ENCODE measurements around the gene VKORC1L1. TPM values are rescaled to one million over a fixed set of nuclear protein-coding genes. Genes with fewer than 3 reads are reported as not detected.
A peak's percentile ranks its signal among the peaks of the same experiment; 100 is the strongest.
"Not testable (repeated sequence)": the region's sequence is repeated elsewhere in the genome, so short reads cannot be mapped to it uniquely, and the experiment has no call there.

VKORC1L1 gene
- total and polyA plus RNA-seq, 9 of the 15 experiments (the other 6 are each of a cell fraction or from before 2014, with no cell fraction given) = 6.8 to 36.5 (median 19.3) TPM

DNA sequence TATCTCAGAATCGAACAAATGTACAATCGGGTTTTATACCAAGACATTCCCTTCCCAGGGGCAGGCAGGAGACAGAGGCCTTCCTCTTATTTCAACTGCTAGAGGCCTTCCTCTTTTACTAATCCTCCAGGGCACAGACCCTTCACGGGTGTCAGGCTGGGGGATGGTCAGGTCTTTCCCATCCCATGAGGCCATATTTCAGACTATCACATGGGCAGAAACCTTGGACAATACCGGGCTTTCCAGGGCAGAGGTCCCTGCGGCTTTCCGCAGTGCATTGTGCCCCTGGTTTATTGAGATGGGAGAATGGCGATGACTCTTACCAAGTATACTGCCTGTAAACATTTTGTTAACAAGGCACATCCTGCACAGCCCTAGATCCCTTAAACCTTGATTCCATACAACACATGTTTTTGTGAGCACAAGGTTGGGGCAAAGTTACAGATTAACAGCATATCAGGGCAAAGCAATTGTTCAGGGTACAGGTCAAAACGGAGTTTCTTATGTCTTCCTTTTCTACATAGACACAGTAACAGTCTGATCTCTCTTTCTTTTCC lies 132.3 kb downstream of the VKORC1L1 start:
- POLR2A ChIA-PET; H3K4me1 ChIP-seq (replicated peaks in 1 of 2; ENCODE audit: control insufficient read depth in 2 of 2, insufficient read depth in 2 of 2, low read length in 2 of 2); H3K27me3 ChIP-seq (ENCODE audit: control insufficient read depth in 2 of 2, insufficient read depth in 2 of 2, low read length in 2 of 2); intact Hi-C loops (cut with micrococcal nuclease); BruUV-seq (replicated peaks); H3K4me3 ChIP-seq; in situ Hi-C loops (cut with MboI); ATAC-seq; H3K9me1 ChIP-seq (ENCODE audit: control insufficient read depth, insufficient read depth, low read length); H3K27ac ChIP-seq (ENCODE audit: extremely low read depth, low read depth, low read length); DNase-seq (ENCODE audit: extremely low read depth in 1 of 4, low spot score in 3 of 4); CTCF ChIA-PET (ENCODE audit: low intra/inter-chr PET ratio); H3K36me3 ChIP-seq (ENCODE audit: control insufficient read depth, insufficient read depth, low read length); H3K79me2 ChIP-seq (ENCODE audit: control insufficient read depth, insufficient read depth, low read length); H3K4me2 ChIP-seq (ENCODE audit: insufficient read depth, low read length); H4K20me1 ChIP-seq (replicated peaks; ENCODE audit: control insufficient read depth, insufficient read depth, low read length); H3K9me3 ChIP-seq (replicated peaks; ENCODE audit: control insufficient read depth, insufficient read depth, low read depth, low read length); H3K9ac ChIP-seq (ENCODE audit: insufficient read depth in 1 of 2, low read depth in 2 of 2, low read length in 2 of 2); FAIRE-seq: not testable (repeated sequence)
- TF ChIP-seq SPI1 (IDR thresholded peaks at IDR 0.05; ENCODE audit: borderline replicate concordance, low read depth, low read length) = peak; percentile 85
- H2AFZ ChIP-seq (ENCODE audit: low read depth, low read length) = peak overlapping the region; percentile 70
- WGBS (ENCODE audit: insufficient coverage, low coverage, missing lambda C conversion rate) = 45% methylated on average over 8 of the region's 8 CpGs

DNA sequence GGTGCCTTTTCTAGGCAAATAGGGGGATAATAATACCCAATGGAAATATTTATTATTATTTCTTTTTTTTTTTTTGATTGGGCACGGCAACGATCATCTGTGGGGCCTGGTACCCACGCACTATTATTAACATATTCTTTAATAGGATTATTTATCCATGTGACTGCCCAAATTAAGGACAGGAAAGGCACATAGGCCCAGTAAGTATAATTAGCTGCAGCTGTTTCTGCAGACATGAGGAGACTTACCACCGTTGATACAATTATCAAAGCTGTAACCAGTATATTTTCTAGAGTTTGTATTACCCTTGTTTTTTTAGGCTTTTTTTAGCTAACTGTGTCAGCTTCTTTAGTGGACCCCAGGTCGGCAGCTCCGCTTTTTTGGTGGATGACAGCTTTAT lies 134.4 kb downstream of the VKORC1L1 start:
- H3K9ac ChIP-seq (ENCODE audit: insufficient read depth in 1 of 2, low read depth in 2 of 2, low read length in 2 of 2) = no peak overlapping the region
- no peaks in the 10 kb centered on the region for H3K9me3 ChIP-seq (replicated peaks; ENCODE audit: control insufficient read depth, insufficient read depth, low read depth, low read length)
- H3K79me2 ChIP-seq (ENCODE audit: control insufficient read depth, insufficient read depth, low read length) = no peaks in the 10 kb centered on the region
- intact Hi-C loops (cut with micrococcal nuclease) = no loop called here
- no peaks in the 10 kb centered on the region for H3K36me3 ChIP-seq (ENCODE audit: control insufficient read depth, insufficient read depth, low read length)
- no peaks in the 10 kb centered on the region; a peak in 1 of 5 replicates for H3K27me3 ChIP-seq (ENCODE audit: control insufficient read depth in 2 of 2, insufficient read depth in 2 of 2, low read length in 2 of 2)
- H2AFZ ChIP-seq (ENCODE audit: low read depth, low read length) = 0 out of 2 replicates have a peak overlapping the region, but pooled peaks have one; percentile 53
- no peak for DNase-seq (ENCODE audit: extremely low read depth in 1 of 4, low spot score in 3 of 4)
- H3K9me1 ChIP-seq (ENCODE audit: control insufficient read depth, insufficient read depth, low read length) = no peaks in the 10 kb centered on the region
- ChIA-PET CTCF (ENCODE audit: low intra/inter-chr PET ratio) (no interaction called here), POLR2A (no interaction called here)
- H3K4me2 ChIP-seq (ENCODE audit: insufficient read depth, low read length) = no peak overlapping the region
- WGBS (ENCODE audit: insufficient coverage, low coverage, missing lambda C conversion rate) = 53% methylated on average over 6 of the region's 6 CpGs
- H3K27ac ChIP-seq (ENCODE audit: extremely low read depth, low read depth, low read length) = no peak overlapping the region
- no TSS peak for BruUV-seq (replicated peaks)
- H3K4me3 ChIP-seq = no peak overlapping the region
- H3K4me1 ChIP-seq (replicated peaks in 1 of 2; ENCODE audit: control insufficient read depth in 2 of 2, insufficient read depth in 2 of 2, low read length in 2 of 2) = 0 out of 5 replicates have a peak, but pooled peaks cover 0 to 3% of the 10 kb centered on the region in 2 experiments
- FAIRE-seq = no peak
- in situ Hi-C loops (cut with MboI) = no loop called here
- ATAC-seq = no peak
- TF ChIP-seq CHCHD3 (CRISPR knock-in tag; IDR thresholded peaks at IDR 0.05) (no peak), LCOR (CRISPR knock-in tag; IDR thresholded peaks at IDR 0.05) (no peak), FUS (optimal IDR thresholded peaks at IDR 0.05; ENCODE audit: low read depth, low read length) (no peak)
- H4K20me1 ChIP-seq (replicated peaks; ENCODE audit: control insufficient read depth, insufficient read depth, low read length) = no peaks in the 10 kb centered on the region

Small RNA genes lying within 50 kb of the gene (small RNA-seq; reads per million reads assigned to genes)
- gene AC073261.1 (not detected), gene RNU6-973P (not detected)

Other genes with a start within 250 kb of the VKORC1L1 start
- gene GUSB, start 109.1 kb downstream of the VKORC1L1 start, total RNA-seq (2014; rRNA removed) = 50.2 and 52.1 TPM in 2 replicates
- 42.0 and 45.8 TPM in 2 replicates for gene GUSB, start 109.1 kb downstream of the VKORC1L1 start, total RNA-seq (2014; rRNA removed; fragmentation: Illumina TruSeq; extraction: Trizol)
- gene GUSB, start 109.1 kb downstream of the VKORC1L1 start, total RNA-seq (2015; rRNA removed; fragmentation: Illumina TruSeq; extraction: Trizol) = 57.6 and 60.1 TPM in 2 replicates
- 89.4 and 101 TPM in 2 replicates for gene GUSB, start 109.1 kb downstream of the VKORC1L1 start, total RNA-seq (2021)
- gene GUSB, start 109.1 kb downstream of the VKORC1L1 start, polyA plus RNA-seq (2011; rRNA removed) = 71.2 and 76.6 TPM in 2 replicates
- 79.5 and 81.8 TPM in 2 replicates for gene GUSB, start 109.1 kb downstream of the VKORC1L1 start, polyA plus RNA-seq (2014; fragmentation: Illumina TruSeq; extraction: Trizol)
- gene GUSB, start 109.1 kb downstream of the VKORC1L1 start, polyA plus RNA-seq (2014; fragmentation: Nextera tagmentation; extraction: Ambion mirVana) = 10 to 100 TPM; 22.7 to 24.2 TPM
- gene GUSB, start 109.1 kb downstream of the VKORC1L1 start, polyA plus RNA-seq (2014; rRNA removed) = 80.9 and 102 TPM in 2 replicates
- 67.0 and 70.1 TPM in 2 replicates for gene ASL, start 202.7 kb downstream of the VKORC1L1 start, total RNA-seq (2014; rRNA removed)
- gene ASL, start 202.7 kb downstream of the VKORC1L1 start, total RNA-seq (2014; rRNA removed; fragmentation: Illumina TruSeq; extraction: Trizol) = 10.8 and 19.3 TPM in 2 replicates
- 27.8 and 28.7 TPM in 2 replicates for gene ASL, start 202.7 kb downstream of the VKORC1L1 start, total RNA-seq (2015; rRNA removed; fragmentation: Illumina TruSeq; extraction: Trizol)
- gene ASL, start 202.7 kb downstream of the VKORC1L1 start, total RNA-seq (2021) = 58.3 and 58.6 TPM in 2 replicates
- 34.6 and 41.4 TPM in 2 replicates for gene ASL, start 202.7 kb downstream of the VKORC1L1 start, polyA plus RNA-seq (2011; rRNA removed)
- 33.3 and 49.0 TPM in 2 replicates for gene ASL, start 202.7 kb downstream of the VKORC1L1 start, polyA plus RNA-seq (2014; fragmentation: Illumina TruSeq; extraction: Trizol)
- 1 to 10 TPM; 2.6 to 5.5 TPM for gene ASL, start 202.7 kb downstream of the VKORC1L1 start, polyA plus RNA-seq (2014; fragmentation: Nextera tagmentation; extraction: Ambion mirVana)
- 57.7 and 61.4 TPM in 2 replicates for gene ASL, start 202.7 kb downstream of the VKORC1L1 start, polyA plus RNA-seq (2014; rRNA removed)
- 46.7 and 51.4 TPM in 2 replicates for gene CRCP, start 241.8 kb downstream of the VKORC1L1 start, total RNA-seq (2014; rRNA removed)
- gene CRCP, start 241.8 kb downstream of the VKORC1L1 start, total RNA-seq (2014; rRNA removed; fragmentation: Illumina TruSeq; extraction: Trizol) = 43.0 and 44.2 TPM in 2 replicates
- gene CRCP, start 241.8 kb downstream of the VKORC1L1 start, total RNA-seq (2015; rRNA removed; fragmentation: Illumina TruSeq; extraction: Trizol) = 51.9 and 55.0 TPM in 2 replicates
- 43.0 and 43.4 TPM in 2 replicates for gene CRCP, start 241.8 kb downstream of the VKORC1L1 start, total RNA-seq (2021)
- 28.6 and 41.0 TPM in 2 replicates for gene CRCP, start 241.8 kb downstream of the VKORC1L1 start, polyA plus RNA-seq (2011; rRNA removed)
- gene CRCP, start 241.8 kb downstream of the VKORC1L1 start, polyA plus RNA-seq (2014; fragmentation: Illumina TruSeq; extraction: Trizol) = 45.3 and 58.3 TPM in 2 replicates
- gene CRCP, start 241.8 kb downstream of the VKORC1L1 start, polyA plus RNA-seq (2014; fragmentation: Nextera tagmentation; extraction: Ambion mirVana) = 10 to 100 TPM; 22.1 to 26.1 TPM
- gene CRCP, start 241.8 kb downstream of the VKORC1L1 start, polyA plus RNA-seq (2014; rRNA removed) = 46.1 and 51.2 TPM in 2 replicates